Neural cell (in vitro differentiated cells): ENCODE results near the gene PIK3R1. TPM values are rescaled to one million over a fixed set of nuclear protein-coding genes. Genes with fewer than 3 reads are reported as not detected.

Experiments
- H2AFZ ChIP-seq: fragments of 200-600, 300-800 bp; sonication (generic), shearing (Covaris generic); 2 replicates; pipeline ENCODE4 v1.6.0; 2014; ENCODE audit warnings: low read depth, mild to moderate bottlenecking, antibody characterized with exemption, low read length, moderate library complexity
- H3F3A ChIP-seq: fragments of 200-600 bp; shearing (Covaris generic); 2 replicates; pipeline ENCODE4 v1.6.1; 2016; ENCODE audit warnings: mild to moderate bottlenecking, moderate library complexity, mixed read lengths, antibody characterized with exemption, low read length; ENCODE audit not compliant: insufficient read depth, poor library complexity, severe bottlenecking
- H3K27ac ChIP-seq: fragments of 200-600, 300-800 bp; sonication (generic), shearing (Covaris generic); 2 replicates; pipeline ENCODE4 v1.5.1; 2014; ENCODE audit warnings: mild to moderate bottlenecking, low read length, moderate library complexity
- H3K27me3 ChIP-seq: fragments of 300-800, 200-600 bp; sonication (generic), shearing (Covaris generic); 2 replicates; pipeline ENCODE4 v1.6.0; 2014; ENCODE audit warnings: mild to moderate bottlenecking, low read depth, low read length, moderate library complexity; ENCODE audit not compliant: insufficient read depth
- H3K36me3 ChIP-seq: fragments of 300-800, 200-600 bp; sonication (generic), shearing (Covaris generic); 2 replicates; pipeline ENCODE4 v1.5.1; 2014; ENCODE audit warnings: mild to moderate bottlenecking, antibody characterized with exemption, low read length, moderate library complexity; ENCODE audit not compliant: insufficient read depth
- H3K4me2 ChIP-seq: fragments of 300-800, 200-600 bp; sonication (generic), shearing (Covaris generic); 2 replicates; pipeline ENCODE4 v1.6.0; 2014; ENCODE audit warnings: mild to moderate bottlenecking, low read length
- H3K4me3 ChIP-seq: fragments of 300-800, 200-600 bp; sonication (generic), shearing (Covaris generic); 2 replicates; pipeline ENCODE4 v1.5.1; 2014; ENCODE audit warnings: mild to moderate bottlenecking, low read length, moderate library complexity
- H3K79me2 ChIP-seq: fragments of 200-600 bp; shearing (Covaris generic); replicated peaks from 2 replicates; pipeline ENCODE4 v1.6.0; 2014; ENCODE audit warnings: mild to moderate bottlenecking, low read length, moderate library complexity; ENCODE audit not compliant: insufficient read depth
- H3K9ac ChIP-seq: fragments of 300-800, 200-600 bp; sonication (generic), shearing (Covaris generic); 2 replicates; pipeline ENCODE4 v1.6.1; 2016; ENCODE audit warnings: mild to moderate bottlenecking, low read length, mixed read lengths
- H3K9me2 ChIP-seq: fragments of 200-600 bp; shearing (Covaris generic); 2 replicates; pipeline ENCODE4 v1.6.1; 2016; ENCODE audit warnings: mild to moderate bottlenecking, low read length, mixed read lengths; ENCODE audit not compliant: insufficient read depth
- H3K9me3 ChIP-seq: fragments of 200-600, 300-800 bp; sonication (generic), shearing (Covaris generic); 2 replicates; pipeline ENCODE4 v1.6.1; 2016; ENCODE audit warnings: mild to moderate bottlenecking, mixed run types, low read length, moderate library complexity, mixed read lengths
- H4K20me1 ChIP-seq: fragments of 200-600 bp; shearing (Covaris generic); 2 replicates; pipeline ENCODE4 v1.6.1; 2016; ENCODE audit warnings: mild to moderate bottlenecking, mixed run types; ENCODE audit not compliant: insufficient read depth
- EP300 ChIP-seq: fragments of 450-650 bp; conservative IDR thresholded peaks from 2 replicates; pipeline ENCODE4 v1.6.1; 2014; ENCODE audit warnings: antibody characterized with exemption, mild to moderate bottlenecking, moderate library complexity; ENCODE audit not compliant: poor library complexity, severe bottlenecking
- EZH2 ChIP-seq: fragments of 200-600, 300-800 bp; shearing (Covaris generic), sonication (generic); IDR thresholded peaks from 2 replicates; pipeline ENCODE4 v1.6.1; 2014; ENCODE audit warnings: antibody characterized with exemption, low read length, borderline replicate concordance, mild to moderate bottlenecking; ENCODE audit not compliant: insufficient read depth, poor library complexity, severe bottlenecking
- MXI1 ChIP-seq: fragments of 450-650 bp; conservative IDR thresholded peaks from 2 replicates; pipeline ENCODE4 v1.6.1; 2014; ENCODE audit warnings: antibody characterized with exemption, mild to moderate bottlenecking; ENCODE audit not compliant: poor library complexity, severe bottlenecking
- POLR2AphosphoS5 ChIP-seq: IDR thresholded peaks from 2 replicates; pipeline ENCODE4 v1.6.1; 2012
- RAD21 ChIP-seq: fragments of 450-650 bp; conservative IDR thresholded peaks from 2 replicates; pipeline ENCODE4 v1.6.1; 2014; ENCODE audit warnings: antibody characterized with exemption, mild to moderate bottlenecking, moderate library complexity
- REST ChIP-seq: IDR thresholded peaks from 2 replicates; pipeline ENCODE4 v1.6.1; 2012; ENCODE audit warnings: borderline replicate concordance
- SMC3 ChIP-seq: fragments of 450-650 bp; conservative IDR thresholded peaks from 2 replicates; pipeline ENCODE4 v1.6.1; 2014; ENCODE audit warnings: antibody characterized with exemption, mild to moderate bottlenecking, moderate library complexity; ENCODE audit not compliant: poor library complexity
- TAF1 ChIP-seq: IDR thresholded peaks from 2 replicates; pipeline ENCODE4 v1.6.1; 2012; ENCODE audit warnings: low read depth
- polyA plus RNA-seq: library from polyadenylated mRNA; depleted of rRNA; stranded (reverse); fragments of >200 nt; gene quantifications from 2 replicates; pipeline ENCODE4 v1.2.3, GENCODE V29; 2014
- TF ChIP-seq, protein P1 (sequence below): fragments of 450-650 bp; IDR thresholded peaks from 2 replicates; pipeline ENCODE4 v1.5.1; 2014; ENCODE audit warnings: antibody characterized with exemption, mild to moderate bottlenecking, moderate library complexity; ENCODE audit not compliant: poor library complexity, severe bottlenecking

PIK3R1 gene
- polyA plus RNA-seq, 1 donor from 2014 or later = 41.9 TPM

DNA sequence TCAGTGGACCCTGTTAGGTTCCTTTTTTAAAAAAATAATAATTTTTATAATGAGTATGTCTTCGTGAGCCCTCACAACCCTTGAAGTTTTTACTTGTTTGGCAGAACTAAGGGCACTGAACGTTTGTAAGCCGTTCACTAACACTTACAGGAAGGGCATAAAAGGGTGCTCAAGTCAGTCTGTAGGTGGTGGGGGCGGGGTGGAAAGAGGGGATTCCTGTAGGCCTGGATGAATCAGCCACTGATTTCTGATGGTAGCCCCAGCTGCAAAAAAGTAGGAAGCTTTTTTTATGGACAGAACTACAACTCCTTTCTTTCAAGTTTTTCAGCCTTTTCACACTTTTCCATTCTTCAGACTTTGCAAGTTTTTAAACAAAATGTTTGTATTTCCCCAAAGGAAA lies 35.8 kb downstream of the PIK3R1 start:
- no peaks in the 10 kb centered on the region for H3K9me2 ChIP-seq
- H3K4me3 ChIP-seq = no peak overlapping the region
- H3K36me3 ChIP-seq = no peaks in the 10 kb centered on the region
- TF ChIP-seq, protein P1, sequence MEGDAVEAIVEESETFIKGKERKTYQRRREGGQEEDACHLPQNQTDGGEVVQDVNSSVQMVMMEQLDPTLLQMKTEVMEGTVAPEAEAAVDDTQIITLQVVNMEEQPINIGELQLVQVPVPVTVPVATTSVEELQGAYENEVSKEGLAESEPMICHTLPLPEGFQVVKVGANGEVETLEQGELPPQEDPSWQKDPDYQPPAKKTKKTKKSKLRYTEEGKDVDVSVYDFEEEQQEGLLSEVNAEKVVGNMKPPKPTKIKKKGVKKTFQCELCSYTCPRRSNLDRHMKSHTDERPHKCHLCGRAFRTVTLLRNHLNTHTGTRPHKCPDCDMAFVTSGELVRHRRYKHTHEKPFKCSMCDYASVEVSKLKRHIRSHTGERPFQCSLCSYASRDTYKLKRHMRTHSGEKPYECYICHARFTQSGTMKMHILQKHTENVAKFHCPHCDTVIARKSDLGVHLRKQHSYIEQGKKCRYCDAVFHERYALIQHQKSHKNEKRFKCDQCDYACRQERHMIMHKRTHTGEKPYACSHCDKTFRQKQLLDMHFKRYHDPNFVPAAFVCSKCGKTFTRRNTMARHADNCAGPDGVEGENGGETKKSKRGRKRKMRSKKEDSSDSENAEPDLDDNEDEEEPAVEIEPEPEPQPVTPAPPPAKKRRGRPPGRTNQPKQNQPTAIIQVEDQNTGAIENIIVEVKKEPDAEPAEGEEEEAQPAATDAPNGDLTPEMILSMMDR = no peak
- TF ChIP-seq REST (no peak), EP300 (no peak), SMC3 (no peak), MXI1 (no peak), TAF1 (no peak), RAD21 (no peak), POLR2AphosphoS5 (no peak), EZH2 (no peak)
- no peaks in the 10 kb centered on the region for H3K27me3 ChIP-seq
- no peaks in the 10 kb centered on the region for H3F3A ChIP-seq
- no peak overlapping the region for H3K4me2 ChIP-seq
- no peak overlapping the region for H3K27ac ChIP-seq
- H3K79me2 ChIP-seq = peaks cover 33% of the 10 kb centered on the region
- H3K9ac ChIP-seq = no peak overlapping the region
- H3K9me3 ChIP-seq = no peaks in the 10 kb centered on the region
- no peak overlapping the region for H2AFZ ChIP-seq
- H4K20me1 ChIP-seq = no peaks in the 10 kb centered on the region

- H3K4me3 ChIP-seq = no peak overlapping the region
- H2AFZ ChIP-seq = no peak overlapping the region
These were observed 36.4 kb downstream of the PIK3R1 start for GRCh38 chr5:68251804-68252522.

More at GRCh38 chr5:68251804-68252522, 36.4 kb downstream of the PIK3R1 start:
- Histone ChIP-seq H3K36me3 (no peaks in the 10 kb centered on the region), H3K27ac (no peak overlapping the region), H3K79me2 (peaks cover 33% of the 10 kb centered on the region), H3K27me3 (no peaks in the 10 kb centered on the region), H3K9me2 (no peaks in the 10 kb centered on the region), H3K4me2 (no peak overlapping the region), H4K20me1 (no peaks in the 10 kb centered on the region), H3K9ac (no peak overlapping the region), H3K9me3 (no peaks in the 10 kb centered on the region), H3F3A (no peaks in the 10 kb centered on the region)
- no peak for TF ChIP-seq REST
- TF ChIP-seq POLR2AphosphoS5 = no peak
- no peak for TF ChIP-seq TAF1
- TF ChIP-seq MXI1 = no peak
- TF ChIP-seq EZH2 = no peak
- TF ChIP-seq, protein P1 = no peak
- TF ChIP-seq SMC3 = no peak
- no peak for TF ChIP-seq EP300
- no peak for TF ChIP-seq RAD21
